Endometrium (tissue), 2 donors: ENCODE results near the gene STEAP3.

ENCODE experiments used
- FAIRE-seq: peaks from 2 replicates; lab custom pipeline; 2012; peaks lifted over from hg19 to GRCh38; lab: Jason Lieb, UNC
- donor health status: control.
- donor health status: control.

Gene STEAP3

GRCh38 chr2:119223521-119224390 lies at the start of gene STEAP3:
Gene STEAP3, plus strand, starts transcription at chr2:119223834. Its CDS starts 7,179 bp downstream, at chr2:119231013.
- no peak for FAIRE-seq

- FAIRE-seq: no peak
Observed at GRCh38 chr2:119174216-119174992, 49.2 kb upstream of the STEAP3 start.

GRCh38 chr2:119174993-119175347 lies 48.7 kb upstream of the STEAP3 start:
- FAIRE-seq: no peak

GRCh38 chr2:119175517-119175916 lies 48.1 kb upstream of the STEAP3 start:
- FAIRE-seq: no peak

GRCh38 chr2:119177171-119177837 lies 46.3 kb upstream of the STEAP3 start:
- no peak for FAIRE-seq

GRCh38 chr2:119177838-119178190 lies 45.8 kb upstream of the STEAP3 start:
- FAIRE-seq: no peak

GRCh38 chr2:119178776-119179175 lies 44.9 kb upstream of the STEAP3 start:
- FAIRE-seq: no peak

GRCh38 chr2:119179202-119179601 lies 44.4 kb upstream of the STEAP3 start:
- FAIRE-seq: no peak

GRCh38 chr2:119179991-119180390 lies 43.6 kb upstream of the STEAP3 start:
- no peak for FAIRE-seq

GRCh38 chr2:119180892-119181291 lies 42.7 kb upstream of the STEAP3 start:
- FAIRE-seq: no peak

- no peak for FAIRE-seq
Observed at GRCh38 chr2:119181391-119181790, 42.2 kb upstream of the STEAP3 start.

- no peak for FAIRE-seq
Observed at GRCh38 chr2:119181791-119182445, 41.7 kb upstream of the STEAP3 start.

GRCh38 chr2:119184512-119184911 lies 39.1 kb upstream of the STEAP3 start:
- FAIRE-seq: no peak

GRCh38 chr2:119190321-119191111 lies 33.1 kb upstream of the STEAP3 start:
- FAIRE-seq: no peak

GRCh38 chr2:119192893-119193292 lies 30.7 kb upstream of the STEAP3 start:
- FAIRE-seq: no peak

GRCh38 chr2:119195001-119195400 lies 28.6 kb upstream of the STEAP3 start:
- FAIRE-seq: no peak

- FAIRE-seq: no peak
Observed at GRCh38 chr2:119195887-119196286, 27.7 kb upstream of the STEAP3 start.

GRCh38 chr2:119196301-119197125 lies 27.1 kb upstream of the STEAP3 start:
- no peak for FAIRE-seq

- FAIRE-seq: no peak
Observed at GRCh38 chr2:119197126-119197405, 26.6 kb upstream of the STEAP3 start.

- no peak for FAIRE-seq
Observed at GRCh38 chr2:119197529-119198239, 25.9 kb upstream of the STEAP3 start.
